ENCODE results near the gene EIF5AL1.
"Not testable (repeated sequence)": the region's sequence is repeated elsewhere in the genome, so short reads cannot be mapped to it uniquely, and the experiment has no call there.

GRCh38 chr10:79547128-79547527 is 34.8 kb downstream of the EIF5AL1 start:
- not testable (repeated sequence) for TF ChIP-seq CTCF (IDR thresholded peaks at IDR 0.05; ENCODE audit: insufficient read depth, low read length, poor library complexity, severe bottlenecking); EZH2phosphoT487 (conservative IDR thresholded peaks at IDR 0.05; ENCODE audit: low read length)

Measured in SU-DHL-6 (cell line).